ENCODE measurements around the gene WDR75.

WDR75 gene

DNA sequence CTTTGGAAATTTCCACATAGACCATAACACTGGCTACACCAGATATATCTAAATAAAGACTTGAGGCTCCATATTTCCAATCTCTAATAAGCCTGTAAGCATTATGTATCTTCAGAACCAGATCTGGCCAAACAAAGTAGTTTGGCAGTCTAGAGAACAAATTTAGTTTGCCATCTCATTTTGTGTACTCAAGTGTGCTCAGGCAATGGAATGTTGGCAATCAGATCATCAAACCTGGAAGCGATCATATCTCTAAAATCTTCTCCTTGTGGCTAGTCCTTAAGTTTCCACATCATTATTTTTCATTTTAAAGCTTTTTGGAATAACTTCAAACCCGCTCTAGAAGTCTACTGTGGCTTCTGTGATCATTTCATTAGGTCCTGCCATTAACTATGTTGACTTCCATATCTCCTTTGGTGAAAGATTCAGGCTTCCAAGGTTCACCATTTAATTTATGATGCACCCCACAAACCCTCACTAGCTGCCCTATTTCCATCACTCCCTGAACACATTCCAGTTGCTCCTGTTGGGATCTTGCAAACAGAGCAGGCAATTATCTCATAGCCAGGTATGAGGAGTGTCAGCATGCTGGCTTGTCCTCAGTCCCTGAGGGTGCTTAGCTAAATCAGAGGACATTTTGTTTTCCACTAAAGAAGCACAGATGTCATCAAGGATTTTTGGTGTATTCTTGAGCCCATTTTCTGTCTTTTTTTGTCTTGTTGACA lies 46.2 kb downstream of the WDR75 start:
- Histone ChIP-seq H3K27ac (ENCODE audit: insufficient read depth in 1 of 2, low read depth in 1 of 2, low read length in 2 of 2, poor library complexity in 1 of 2, severe bottlenecking in 2 of 2) (no peak overlapping the region), H3K4me1 (ENCODE audit: control extremely low read depth in 1 of 4, control insufficient read depth in 4 of 4, insufficient read depth in 4 of 4, low read length in 3 of 4) (no peaks in the 10 kb centered on the region), H3K4me3 (ENCODE audit: control insufficient read depth in 1 of 7, extremely low read depth in 1 of 7, insufficient read depth in 4 of 7, low read depth in 2 of 7, low read length in 6 of 7) (no peak overlapping the region), H3K27me3 (replicated peaks in 2 of 5; ENCODE audit: control insufficient read depth in 4 of 5, insufficient read depth in 5 of 5, low read length in 4 of 5) (no peaks in the 10 kb centered on the region), H3K36me3 (ENCODE audit: control insufficient read depth in 4 of 4, insufficient read depth in 4 of 4, low read length in 3 of 4) (no peaks in the 10 kb centered on the region), H3K9me3 (ENCODE audit: control extremely low read depth in 1 of 5, control insufficient read depth in 4 of 5, insufficient read depth in 2 of 5, low read depth in 1 of 5, low read length in 4 of 5) (no peaks in the 10 kb centered on the region)
- DNase-seq, result no peak
- 100% methylated on average over 2 of the region's 2 CpGs for WGBS (ENCODE audit: insufficient coverage)
- ChIA-PET CTCF (interaction anchor here (0.7 to 1.6 kb wide), 3 partner anchors 16 to 157 kb away, joined by 3 to 4 read pairs (median 3); no protein-coding TSS in a partner anchor), POLR2A (no interaction called here)

DNA sequence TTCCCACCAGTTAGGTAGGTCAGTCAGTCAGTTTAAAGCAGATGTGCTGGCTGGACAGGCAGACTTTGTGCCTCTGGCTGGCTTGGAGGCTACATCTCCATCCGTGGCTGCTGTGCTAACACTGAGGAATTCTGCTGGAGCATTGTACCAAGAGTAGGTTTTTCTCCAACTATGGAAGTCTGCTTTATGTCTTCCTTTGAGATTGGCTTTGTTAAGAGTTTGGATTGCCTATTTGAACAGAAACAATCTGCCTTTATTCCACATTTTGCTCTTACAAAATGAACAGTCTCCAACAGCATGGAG lies 46.7 kb downstream of the WDR75 start:
- POLR2A ChIA-PET, result no interaction called here
- Histone ChIP-seq H3K36me3 (ENCODE audit: control insufficient read depth in 4 of 4, insufficient read depth in 4 of 4, low read length in 3 of 4) (no peaks in the 10 kb centered on the region), H3K4me3 (ENCODE audit: control insufficient read depth in 1 of 7, extremely low read depth in 1 of 7, insufficient read depth in 4 of 7, low read depth in 2 of 7, low read length in 6 of 7) (no peak overlapping the region), H3K9me3 (ENCODE audit: control extremely low read depth in 1 of 5, control insufficient read depth in 4 of 5, insufficient read depth in 2 of 5, low read depth in 1 of 5, low read length in 4 of 5) (no peaks in the 10 kb centered on the region), H3K27ac (ENCODE audit: insufficient read depth in 1 of 2, low read depth in 1 of 2, low read length in 2 of 2, poor library complexity in 1 of 2, severe bottlenecking in 2 of 2) (no peak overlapping the region), H3K4me1 (ENCODE audit: control extremely low read depth in 1 of 4, control insufficient read depth in 4 of 4, insufficient read depth in 4 of 4, low read length in 3 of 4) (no peaks in the 10 kb centered on the region), H3K27me3 (replicated peaks in 2 of 5; ENCODE audit: control insufficient read depth in 4 of 5, insufficient read depth in 5 of 5, low read length in 4 of 5) (no peaks in the 10 kb centered on the region)
- CTCF ChIA-PET, result interaction anchor here (1.5 to 1.6 kb wide), 2 partner anchors 16 to 71 kb away, joined by 3 to 4 read pairs; no protein-coding TSS in a partner anchor
- WGBS (ENCODE audit: insufficient coverage), result no CpG with 5 or more reads among the region's 1 CpG
- DNase-seq, result no peak

DNA sequence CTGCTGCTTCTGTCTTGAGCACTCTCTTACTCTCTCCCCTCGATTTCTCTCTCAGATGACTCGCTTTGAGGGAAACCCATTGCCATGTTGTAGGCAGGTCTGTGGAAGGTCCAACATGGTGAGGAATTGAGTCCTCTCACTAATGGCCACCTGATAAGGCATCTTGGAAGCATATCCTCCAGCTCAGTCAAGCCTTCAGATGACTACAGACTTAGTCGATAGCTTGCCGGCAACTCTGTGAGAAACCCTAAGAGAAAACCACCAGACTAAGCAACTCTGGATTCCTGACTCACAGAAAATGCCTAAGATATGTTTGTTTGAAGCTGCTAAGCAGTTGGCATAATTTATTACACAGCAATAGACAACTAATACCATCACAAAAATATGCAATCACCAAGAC lies 51.2 kb downstream of the WDR75 start:
- WGBS (ENCODE audit: insufficient coverage), result 94% methylated on average over 2 of the region's 4 CpGs
- DNase-seq, result no peak
- POLR2A ChIA-PET, result no interaction called here

DNA sequence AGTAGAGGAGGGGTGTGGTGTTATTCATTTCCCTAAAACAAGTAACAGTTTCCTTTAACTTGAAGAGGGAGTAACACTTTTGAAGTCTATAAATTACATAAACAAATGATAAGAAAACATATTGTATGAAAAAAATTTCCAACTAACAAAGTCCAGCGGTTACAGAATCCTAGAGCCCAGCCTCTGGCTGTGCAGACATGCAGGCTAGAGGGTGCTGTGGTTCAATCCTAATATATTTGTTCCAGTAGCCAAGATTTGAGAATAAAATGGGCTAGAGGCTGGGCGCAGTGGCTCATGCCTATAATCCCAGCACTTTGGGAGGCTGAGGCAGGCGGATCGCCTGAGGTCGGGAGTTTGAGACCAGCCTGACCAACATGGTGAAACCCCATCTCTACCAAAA lies 56.9 kb downstream of the WDR75 start:
- ChIA-PET POLR2A (no interaction called here), CTCF (no interaction called here)
- no peak overlapping the region for H3K4me3 ChIP-seq (ENCODE audit: control insufficient read depth in 1 of 7, extremely low read depth in 1 of 7, insufficient read depth in 4 of 7, low read depth in 2 of 7, low read length in 6 of 7)
- H3K27ac ChIP-seq (ENCODE audit: insufficient read depth in 1 of 2, low read depth in 1 of 2, low read length in 2 of 2, poor library complexity in 1 of 2, severe bottlenecking in 2 of 2), result no peak overlapping the region
- H3K4me1 ChIP-seq (ENCODE audit: control extremely low read depth in 1 of 4, control insufficient read depth in 4 of 4, insufficient read depth in 4 of 4, low read length in 3 of 4), result peaks cover 0 to 3% (median 0%) of the 10 kb centered on the region in 4 experiments
- 100% methylated on average over 3 of the region's 5 CpGs for WGBS (ENCODE audit: insufficient coverage)
- no peaks in the 10 kb centered on the region for H3K27me3 ChIP-seq (replicated peaks in 2 of 5; ENCODE audit: control insufficient read depth in 4 of 5, insufficient read depth in 5 of 5, low read length in 4 of 5)
- no peaks in the 10 kb centered on the region for H3K9me3 ChIP-seq (ENCODE audit: control extremely low read depth in 1 of 5, control insufficient read depth in 4 of 5, insufficient read depth in 2 of 5, low read depth in 1 of 5, low read length in 4 of 5)
- no peaks in the 10 kb centered on the region for H3K36me3 ChIP-seq (ENCODE audit: control insufficient read depth in 4 of 4, insufficient read depth in 4 of 4, low read length in 3 of 4)
- no peak for DNase-seq

More for the DNA sequence above, 51.2 kb downstream of the WDR75 start:
- H3K27me3 ChIP-seq (replicated peaks in 2 of 5; ENCODE audit: control insufficient read depth in 4 of 5, insufficient read depth in 5 of 5, low read length in 4 of 5), result no peaks in the 10 kb centered on the region
- H3K4me1 ChIP-seq (ENCODE audit: control extremely low read depth in 1 of 4, control insufficient read depth in 4 of 4, insufficient read depth in 4 of 4, low read length in 3 of 4), result no peaks in the 10 kb centered on the region
- H3K4me3 ChIP-seq (ENCODE audit: control insufficient read depth in 1 of 7, extremely low read depth in 1 of 7, insufficient read depth in 4 of 7, low read depth in 2 of 7, low read length in 6 of 7), result no peak overlapping the region
- H3K9me3 ChIP-seq (ENCODE audit: control extremely low read depth in 1 of 5, control insufficient read depth in 4 of 5, insufficient read depth in 2 of 5, low read depth in 1 of 5, low read length in 4 of 5), result no peaks in the 10 kb centered on the region
- CTCF ChIA-PET, result interaction anchor here (0.9 kb wide), 1 partner anchor 9 kb away, joined by 4 read pairs; no protein-coding TSS in a partner anchor
- H3K36me3 ChIP-seq (ENCODE audit: control insufficient read depth in 4 of 4, insufficient read depth in 4 of 4, low read length in 3 of 4), result no peaks in the 10 kb centered on the region
- H3K27ac ChIP-seq (ENCODE audit: insufficient read depth in 1 of 2, low read depth in 1 of 2, low read length in 2 of 2, poor library complexity in 1 of 2, severe bottlenecking in 2 of 2), result no peak overlapping the region

DNA sequence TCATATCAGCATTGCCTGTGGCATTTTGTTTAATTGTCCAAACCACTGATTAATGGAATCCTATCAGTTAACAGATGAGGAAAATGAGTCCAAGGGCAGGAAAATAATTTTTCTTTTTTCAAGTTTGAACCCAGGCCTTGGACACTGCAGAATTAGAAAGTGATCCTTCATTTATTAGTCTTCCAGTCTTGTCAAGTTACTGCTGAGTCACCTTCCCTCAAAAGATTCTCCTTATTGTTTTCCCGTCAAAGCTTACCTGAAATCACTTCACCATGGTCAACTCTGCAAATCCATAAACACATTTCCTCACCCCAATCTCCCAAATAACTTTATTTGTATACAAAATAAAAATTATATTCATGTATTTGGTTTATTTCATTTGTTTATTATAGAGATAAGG lies 57.9 kb downstream of the WDR75 start:
- H3K27me3 ChIP-seq (replicated peaks in 2 of 5; ENCODE audit: control insufficient read depth in 4 of 5, insufficient read depth in 5 of 5, low read length in 4 of 5), result no peaks in the 10 kb centered on the region
- POLR2A ChIA-PET, result interaction anchor here (0.7 kb wide), 1 partner anchor 185 kb away, joined by 3 read pairs; no protein-coding TSS in a partner anchor
- DNase-seq, result no peak
- WGBS (ENCODE audit: insufficient coverage), result no CpG with 5 or more reads among the region's 1 CpG
- no peak overlapping the region for H3K27ac ChIP-seq (ENCODE audit: insufficient read depth in 1 of 2, low read depth in 1 of 2, low read length in 2 of 2, poor library complexity in 1 of 2, severe bottlenecking in 2 of 2)
- H3K4me1 ChIP-seq (ENCODE audit: control extremely low read depth in 1 of 4, control insufficient read depth in 4 of 4, insufficient read depth in 4 of 4, low read length in 3 of 4), result peaks cover 0 to 3% (median 0%) of the 10 kb centered on the region in 4 experiments
- no peak overlapping the region for H3K4me3 ChIP-seq (ENCODE audit: control insufficient read depth in 1 of 7, extremely low read depth in 1 of 7, insufficient read depth in 4 of 7, low read depth in 2 of 7, low read length in 6 of 7)
- CTCF ChIA-PET, result no interaction called here
- no peaks in the 10 kb centered on the region for H3K36me3 ChIP-seq (ENCODE audit: control insufficient read depth in 4 of 4, insufficient read depth in 4 of 4, low read length in 3 of 4)
- H3K9me3 ChIP-seq (ENCODE audit: control extremely low read depth in 1 of 5, control insufficient read depth in 4 of 5, insufficient read depth in 2 of 5, low read depth in 1 of 5, low read length in 4 of 5), result no peaks in the 10 kb centered on the region

DNA sequence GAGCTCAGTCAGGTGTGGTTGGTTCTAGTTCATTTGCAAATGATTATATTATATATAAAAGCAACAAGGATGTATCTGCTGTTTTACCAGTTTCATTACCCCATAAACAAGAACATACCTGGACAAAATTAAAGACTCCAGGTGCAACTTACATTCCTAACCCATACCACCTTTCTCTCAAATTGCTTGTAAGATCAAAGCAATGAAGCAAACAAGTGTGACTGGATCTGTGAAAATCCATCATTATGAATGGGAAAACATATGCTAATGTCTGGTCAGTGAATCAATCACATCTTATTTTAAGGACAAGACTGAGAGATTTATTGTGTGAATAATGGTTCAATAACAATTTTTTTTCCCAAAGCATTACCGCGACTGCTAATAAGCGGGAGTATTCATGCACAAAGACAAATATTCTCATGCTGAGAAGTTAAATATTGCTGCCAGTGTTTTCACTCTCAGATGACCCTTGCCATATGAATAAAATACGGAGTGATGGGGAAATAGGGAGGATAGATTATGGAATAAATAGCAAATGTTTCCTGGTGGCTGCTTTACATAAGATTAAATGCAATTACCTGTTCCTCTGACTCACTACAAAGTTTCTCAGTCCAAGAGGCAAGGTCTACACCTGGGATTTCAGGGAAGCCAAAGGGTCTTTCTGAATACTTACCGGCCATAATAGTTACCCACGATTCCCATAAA lies 59.3 kb downstream of the WDR75 start:
- DNase-seq, result no peak
- Histone ChIP-seq H3K9me3 (ENCODE audit: control extremely low read depth in 1 of 5, control insufficient read depth in 4 of 5, insufficient read depth in 2 of 5, low read depth in 1 of 5, low read length in 4 of 5) (no peaks in the 10 kb centered on the region), H3K4me1 (ENCODE audit: control extremely low read depth in 1 of 4, control insufficient read depth in 4 of 4, insufficient read depth in 4 of 4, low read length in 3 of 4) (peaks cover 7 to 8% (median 8%) of the 10 kb centered on the region in 4 experiments), H3K27me3 (replicated peaks in 2 of 5; ENCODE audit: control insufficient read depth in 4 of 5, insufficient read depth in 5 of 5, low read length in 4 of 5) (no peaks in the 10 kb centered on the region), H3K36me3 (ENCODE audit: control insufficient read depth in 4 of 4, insufficient read depth in 4 of 4, low read length in 3 of 4) (no peaks in the 10 kb centered on the region), H3K27ac (ENCODE audit: insufficient read depth in 1 of 2, low read depth in 1 of 2, low read length in 2 of 2, poor library complexity in 1 of 2, severe bottlenecking in 2 of 2) (no peak overlapping the region), H3K4me3 (ENCODE audit: control insufficient read depth in 1 of 7, extremely low read depth in 1 of 7, insufficient read depth in 4 of 7, low read depth in 2 of 7, low read length in 6 of 7) (no peak overlapping the region)
- 100% methylated on average over 4 of the region's 6 CpGs for WGBS (ENCODE audit: insufficient coverage)
- ChIA-PET CTCF (interaction anchor here (1.2 to 1.4 kb wide), 3 partner anchors 15 to 134 kb away, joined by 4 read pairs; no protein-coding TSS in a partner anchor), POLR2A (interaction anchor here (0.6 kb wide), 1 partner anchor 48 kb away, joined by 3 read pairs; no protein-coding TSS in a partner anchor)

DNA sequence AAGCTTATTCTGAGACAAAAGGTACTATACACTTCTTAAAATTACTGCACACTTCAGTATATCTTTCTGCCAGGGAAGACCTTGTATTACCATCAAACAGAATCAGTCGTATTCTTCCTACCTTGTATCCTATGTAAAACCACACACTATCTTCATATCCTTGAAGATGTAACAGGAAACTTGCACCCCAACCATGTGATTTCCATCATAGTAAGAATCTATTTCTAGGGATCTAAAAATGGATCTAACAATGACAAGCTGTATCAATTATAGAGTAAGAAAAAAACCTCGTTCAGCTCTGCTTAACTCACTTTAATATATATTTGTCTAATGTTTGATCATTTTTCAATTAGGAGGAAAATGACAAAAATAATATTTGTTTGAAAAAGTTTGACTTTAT lies 60.2 kb downstream of the WDR75 start:
- WGBS (ENCODE audit: insufficient coverage), result no CpG with 5 or more reads among the region's 2 CpGs
- no peak for DNase-seq
- Histone ChIP-seq H3K4me1 (ENCODE audit: control extremely low read depth in 1 of 4, control insufficient read depth in 4 of 4, insufficient read depth in 4 of 4, low read length in 3 of 4) (peaks cover 12 to 16% (median 14%) of the 10 kb centered on the region in 4 experiments), H3K9me3 (ENCODE audit: control extremely low read depth in 1 of 5, control insufficient read depth in 4 of 5, insufficient read depth in 2 of 5, low read depth in 1 of 5, low read length in 4 of 5) (no peaks in the 10 kb centered on the region), H3K27me3 (replicated peaks in 2 of 5; ENCODE audit: control insufficient read depth in 4 of 5, insufficient read depth in 5 of 5, low read length in 4 of 5) (no peaks in the 10 kb centered on the region), H3K4me3 (ENCODE audit: control insufficient read depth in 1 of 7, extremely low read depth in 1 of 7, insufficient read depth in 4 of 7, low read depth in 2 of 7, low read length in 6 of 7) (no peak overlapping the region), H3K27ac (ENCODE audit: insufficient read depth in 1 of 2, low read depth in 1 of 2, low read length in 2 of 2, poor library complexity in 1 of 2, severe bottlenecking in 2 of 2) (no peak overlapping the region), H3K36me3 (ENCODE audit: control insufficient read depth in 4 of 4, insufficient read depth in 4 of 4, low read length in 3 of 4) (no peaks in the 10 kb centered on the region)
- ChIA-PET CTCF (interaction anchor here (1.1 to 1.6 kb wide), 5 partner anchors 16 to 134 kb away, joined by 3 to 5 read pairs (median 4); no protein-coding TSS in a partner anchor), POLR2A (no interaction called here)

Measured in common myeloid progenitor, CD34-positive (primary cell).